IMR-90 (cell line): ENCODE data around the gene SHC4. TPM values are rescaled to one million over a fixed set of nuclear protein-coding genes. Genes with fewer than 3 reads are reported as not detected.

Experiments used
- ATAC-seq: fragments of 200-7000 bp; cut with Tn5 transposase; 2 replicates; pipeline ENCODE4 v1.9.1; 2020; ENCODE audit warnings: low read depth, mild to moderate bottlenecking, moderate library complexity
- BruUV-seq: library from RNA; stranded (reverse); fragments of 400-500 nt; replicated peaks from 2 replicates; lab custom pipeline; 2021; lab: Mats Ljungman, UMichigan
- CTCF ChIA-PET: fragments of 300-600 bp; formaldehyde crosslinking; extraction: SDS; loops from one replicate; lab custom pipeline; 2021; ENCODE audit warnings: antibody characterized with exemption; lab: Yijun Ruan, JAX
- POLR2A ChIA-PET: fragments of 300-600 bp; sonication (Branson Sonifier 250); formaldehyde crosslinking; loops from one replicate; lab custom pipeline; 2022; ENCODE audit warnings: antibody characterized with exemption; ENCODE audit not compliant: unreplicated experiment; lab: Charles Lee
- DNase-seq: peaks from one replicate; pipeline ENCODE4 v3.0.0; 2013
- H2AFZ ChIP-seq: replicated peaks from 2 replicates; pipeline ENCODE3; 2013; ENCODE audit warnings: low read length, mild to moderate bottlenecking; ENCODE audit not compliant: poor library complexity
- H2AK5ac ChIP-seq: 2 replicates; pipeline ENCODE4 v1.6.1; 2013; ENCODE audit warnings: low read depth, low read length, inconsistent platforms
- H2AK9ac ChIP-seq: replicated peaks from 2 replicates; pipeline ENCODE3; 2013; ENCODE audit warnings: mild to moderate bottlenecking, low read depth, low read length, moderate library complexity; ENCODE audit not compliant: poor library complexity
- H2BK120ac ChIP-seq: 2 replicates; pipeline ENCODE4 v1.6.1; 2013; ENCODE audit warnings: low read depth, low read length, inconsistent platforms
- H2BK15ac ChIP-seq: 3 replicates; pipeline ENCODE4 v1.6.1; 2013; ENCODE audit warnings: low read depth, low read length, inconsistent platforms
- H2BK20ac ChIP-seq: 2 replicates; pipeline ENCODE4 v1.6.1; 2013; ENCODE audit warnings: low read depth, mild to moderate bottlenecking, inconsistent platforms, low read length, moderate library complexity
- H2BK5ac ChIP-seq: 2 replicates; pipeline ENCODE4 v1.6.1; 2013; ENCODE audit warnings: mild to moderate bottlenecking, low read depth, low read length, inconsistent platforms; ENCODE audit not compliant: poor library complexity, severe bottlenecking
- H3K14ac ChIP-seq: replicated peaks from 2 replicates; pipeline ENCODE4 v1.6.1; 2013; ENCODE audit warnings: low read depth, low read length, inconsistent platforms
- H3K18ac ChIP-seq: 2 replicates; pipeline ENCODE4 v1.6.1; 2013; ENCODE audit warnings: low read depth, low read length, control low read depth
- H3K23ac ChIP-seq: 2 replicates; pipeline ENCODE4 v1.6.1; 2013; ENCODE audit warnings: low read depth, low read length, inconsistent platforms
- H3K27ac ChIP-seq: 2 replicates; pipeline ENCODE4 v1.5.1; 2013; ENCODE audit warnings: mild to moderate bottlenecking, control low read depth, low read length; ENCODE audit not compliant: insufficient read depth
- H3K27me3 ChIP-seq: 2 replicates; pipeline ENCODE4 v1.6.1; 2013; ENCODE audit warnings: low read length; ENCODE audit not compliant: control insufficient read depth, insufficient read depth
- H3K36me3 ChIP-seq: 2 replicates; pipeline ENCODE4 v1.6.1; 2013; ENCODE audit warnings: low read length, mixed read lengths; ENCODE audit not compliant: control insufficient read depth, insufficient read depth
- H3K4ac ChIP-seq: 2 replicates; pipeline ENCODE4 v1.6.1; 2013; ENCODE audit warnings: low read depth, low read length, inconsistent platforms
- H3K4me1 ChIP-seq: 2 replicates; pipeline ENCODE4 v1.6.1; 2013; ENCODE audit warnings: low read length, mixed read lengths; ENCODE audit not compliant: control insufficient read depth, insufficient read depth
- H3K4me2 ChIP-seq: 2 replicates; pipeline ENCODE4 v1.6.1; 2013; ENCODE audit warnings: low read depth, mild to moderate bottlenecking, control low read depth, low read length, moderate library complexity
- H3K4me3 ChIP-seq: 2 replicates; pipeline ENCODE4 v1.5.1; 2013; ENCODE audit warnings: low read depth, mild to moderate bottlenecking, control low read depth, low read length, moderate library complexity; ENCODE audit not compliant: insufficient read depth
- H3K56ac ChIP-seq: 2 replicates; pipeline ENCODE4 v1.6.1; 2013; ENCODE audit warnings: low read length, inconsistent platforms; ENCODE audit not compliant: insufficient read depth; ENCODE audit errors: extremely low read depth
- H3K79me1 ChIP-seq, 2 experiments: 2 replicates each; pipeline ENCODE4 v1.6.1; 2013; ENCODE audit warnings: low read length in 2 of 2, inconsistent platforms in 1 of 2, low read depth in 1 of 2
- H3K9ac ChIP-seq: 2 replicates; pipeline ENCODE4 v1.6.1; 2013; ENCODE audit warnings: low read depth, low read length, control low read depth
- H3K9me1 ChIP-seq: 2 replicates; pipeline ENCODE4 v1.6.1; 2013; ENCODE audit warnings: low read length, inconsistent platforms; ENCODE audit not compliant: insufficient read depth
- H3K9me3 ChIP-seq: 2 replicates; pipeline ENCODE4 v1.6.1; 2013; ENCODE audit warnings: low read length; ENCODE audit not compliant: control insufficient read depth, insufficient read depth
- H4K20me1 ChIP-seq: 2 replicates; pipeline ENCODE4 v1.6.1; 2013; ENCODE audit warnings: low read length, inconsistent platforms; ENCODE audit not compliant: insufficient read depth
- H4K5ac ChIP-seq: 2 replicates; pipeline ENCODE4 v1.6.1; 2013; ENCODE audit warnings: mild to moderate bottlenecking, low read depth, low read length, control low read depth
- H4K8ac ChIP-seq, 2 experiments: 2 replicates each; pipeline ENCODE4 v1.6.1; 2013; ENCODE audit warnings: low read depth in 2 of 2, low read length in 2 of 2, control low read depth in 1 of 2, inconsistent platforms in 1 of 2
- H4K91ac ChIP-seq: 2 replicates; pipeline ENCODE4 v1.6.1; 2013; ENCODE audit warnings: low read depth, low read length, inconsistent platforms; ENCODE audit not compliant: insufficient read depth
- BHLHE40 ChIP-seq: fragments of 150-350 bp; IDR thresholded peaks from 2 replicates; pipeline ENCODE4 v1.6.1; 2016; ENCODE audit warnings: mild to moderate bottlenecking, low read depth, low read length
- MAFK ChIP-seq: IDR thresholded peaks from 2 replicates; pipeline ENCODE4 v1.6.1; 2012; ENCODE audit warnings: low read depth, low read length, improper control_type of control experiment
- MAZ ChIP-seq: IDR thresholded peaks from 2 replicates; pipeline ENCODE4 v1.6.1; 2012; ENCODE audit warnings: low read depth, mild to moderate bottlenecking, low read length, improper control_type of control experiment, moderate library complexity, borderline replicate concordance
- NFE2L2 ChIP-seq: fragments of 150-350 bp; IDR thresholded peaks from 2 replicates; pipeline ENCODE4 v1.6.1; 2016; ENCODE audit warnings: low read depth, mild to moderate bottlenecking, low read length
- POLR2A ChIP-seq: IDR thresholded peaks from 2 replicates; pipeline ENCODE4 v1.6.1; 2012; ENCODE audit warnings: mild to moderate bottlenecking, low read depth, low read length
- RAD21 ChIP-seq: IDR thresholded peaks from 2 replicates; pipeline ENCODE4 v1.6.1; 2012; ENCODE audit warnings: low read length, improper control_type of control experiment
- USF2 ChIP-seq: fragments of 150-350 bp; IDR thresholded peaks from 2 replicates; pipeline ENCODE4 v1.6.1; 2017; ENCODE audit warnings: mild to moderate bottlenecking, antibody characterized with exemption, low read length, low read depth
- WGBS, 2 experiments: methylation state at CpG; one replicate each; pipeline versions ENCODE4 v1.1.5 to v1.1.7; 2013; ENCODE audit warnings: missing lambda C conversion rate in 2 of 2; ENCODE audit not compliant: insufficient read length in 1 of 2; ENCODE audit errors: extremely low coverage in 2 of 2; 5-methylcytosine and 5-hydroxymethylcytosine counted together
- dilution Hi-C: fragments of 300-500 bp; cut with HindIII; formaldehyde crosslinking; loops from one replicate; pipeline ENCODE4 v1.14.3; 2018; ENCODE audit warnings: low sequenced_read_pairs; ENCODE audit not compliant: unreplicated experiment
- in situ Hi-C: fragments of 300-500 bp; cut with MboI; formaldehyde crosslinking; loops from 3 replicates; pipeline ENCODE4 v1.14.3; 2019; ENCODE audit warnings: low sequenced_read_pairs, inconsistent platforms, mixed read lengths
- intact Hi-C: fragments of 100-400 bp; cut with micrococcal nuclease; formaldehyde crosslinking; loops from 2 replicates; pipeline ENCODE4 v1.10.0; 2022
- polyA plus RNA-seq, 3 experiments: library from polyadenylated mRNA; depleted of rRNA; stranded (reverse); fragments of >200 nt; gene quantifications; 2 replicates each; pipeline ENCODE4 v1.2.3, GENCODE V29; 2012; ENCODE audit warnings: low replicate concordance in 1 of 3
- total RNA-seq: library from RNA; depleted of rRNA; stranded (reverse); fragments of >200 nt; gene quantifications from 2 replicates; pipeline ENCODE4 v1.2.3, GENCODE V29; 2012

Gene SHC4
- total and polyA plus RNA-seq, 2 of the 4 experiments (the other 2 are of a cell fraction): 0.91 to 2.7 TPM

GRCh38 chr15:48936666-48937065 is 27.1 kb downstream of the SHC4 start:
- Histone ChIP-seq H2AK5ac (peak overlapping the region; percentile 47; the same call in 1 of the 2 replicates), H3K36me3 (no peaks in the 10 kb centered on the region), H3K14ac (peak overlapping the region; percentile 98), H3K4me3 (no peak overlapping the region), H2AK9ac (peak overlapping the region; percentile 42), H3K56ac (peak overlapping the region; percentile 82; the same call in 1 of the 2 replicates), H2BK15ac (peak overlapping the region; percentile 95; the same call in 2 of the 3 replicates), H3K27ac (peak overlapping the region; percentile 86), H3K79me1 (peaks cover 12 to 28% of the 10 kb centered on the region in 2 experiments), H3K4me1 (peaks cover 24% of the 10 kb centered on the region), H2BK5ac (peak overlapping the region; percentile 94), H2BK120ac (peak overlapping the region; percentile 99), H2AFZ (peak overlapping the region; percentile 67), H3K4ac (peak overlapping the region; percentile 98), H3K9me3 (no peaks in the 10 kb centered on the region), H4K5ac (peak overlapping the region; percentile 99; the same call in 1 of the 2 replicates), H4K20me1 (no peaks in the 10 kb centered on the region), H4K8ac (peak overlapping the region; percentile 65 to 96; a peak in 2 of 4 replicates), H3K18ac (peak overlapping the region; percentile 99; the same call in 1 of the 2 replicates), H3K9me1 (peaks cover 21% of the 10 kb centered on the region), H3K23ac (peak overlapping the region; percentile 96; the same call in 1 of the 2 replicates), H3K4me2 (peak overlapping the region; percentile 62; the same call in 1 of the 2 replicates), H3K27me3 (no peaks in the 10 kb centered on the region), H2BK20ac (peak overlapping the region; percentile 99), H4K91ac (peak overlapping the region; percentile 91), H3K9ac (no peak overlapping the region)
- DNase-seq (peak; percentile 87), ATAC-seq (peak; percentile 88)
- dilution Hi-C loops: no loop called here
- POLR2A ChIA-PET: no interaction called here
- BruUV-seq: no TSS peak
- TF ChIP-seq USF2 (no peak), MAFK (peak; percentile 82), RAD21 (0 out of 2 replicates have a peak, but pooled peaks have one; percentile 7), NFE2L2 (no peak), BHLHE40 (peak; percentile 96), POLR2A (no peak), MAZ (no peak)
- intact Hi-C loops: loop anchor here (5.0 kb wide), 1 partner anchor 49 kb away; no protein-coding TSS in a partner anchor
- in situ Hi-C loops: no loop called here
- WGBS, 2 experiments: no CpG with 5 or more reads among the region's 1 CpG
- CTCF ChIA-PET: no interaction called here
